HG02981 (cell line): ENCODE data around the gene ASB18.

Experiments
- ATAC-seq: cut with Tn5 transposase; IDR thresholded peaks from one replicate; pipeline ENCODE4 v1.9.1; 2021; ENCODE audit warnings: mild to moderate bottlenecking, moderate library complexity; ENCODE audit not compliant: unreplicated experiment

The ASB18 gene

GRCh38 chr2:236209535-236209934 lies 54.7 kb downstream of the ASB18 start:
- ATAC-seq = no peak

- no peak for ATAC-seq
Measured at GRCh38 chr2:236208019-236208926, 55.9 kb downstream of the ASB18 start.

- ATAC-seq = no peak
Measured at GRCh38 chr2:236207472-236207871, 56.7 kb downstream of the ASB18 start.

DNA sequence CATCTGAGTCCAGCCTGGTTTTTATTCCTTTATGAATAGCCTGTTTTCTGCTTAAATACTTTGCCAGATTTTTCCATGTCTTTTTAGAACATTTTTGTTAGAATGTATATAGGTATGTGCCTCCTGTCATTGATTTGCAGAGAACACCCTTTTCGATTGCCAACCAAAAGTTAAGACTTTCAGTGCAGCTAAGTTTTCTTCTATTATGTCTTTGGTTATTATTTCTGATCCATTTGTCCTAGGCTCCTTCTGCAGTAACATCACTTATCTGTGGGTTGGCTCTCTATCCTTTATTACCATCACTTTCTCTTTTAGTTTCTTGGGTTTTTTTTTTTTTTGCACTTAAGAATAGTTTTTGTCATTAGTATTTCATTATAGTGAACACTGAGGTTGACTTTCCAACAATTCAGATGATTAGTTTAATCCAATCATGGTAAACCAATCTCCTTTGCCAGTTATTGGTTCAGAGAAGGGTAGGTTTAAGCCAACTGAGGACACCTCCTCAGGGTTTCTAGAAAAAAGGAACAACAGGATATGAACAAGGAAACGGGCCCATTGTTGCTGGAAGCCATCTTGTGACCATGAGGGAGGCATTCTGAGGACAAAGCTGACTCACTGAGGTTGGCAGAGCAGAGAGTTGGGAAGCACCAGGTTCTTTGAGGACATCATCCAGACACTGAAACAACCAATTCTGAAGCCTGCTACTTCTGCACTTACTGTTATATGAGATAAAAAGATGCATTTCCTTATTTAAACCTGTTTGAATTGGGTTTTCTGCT lies 58.1 kb downstream of the ASB18 start:
- ATAC-seq = no peak

DNA sequence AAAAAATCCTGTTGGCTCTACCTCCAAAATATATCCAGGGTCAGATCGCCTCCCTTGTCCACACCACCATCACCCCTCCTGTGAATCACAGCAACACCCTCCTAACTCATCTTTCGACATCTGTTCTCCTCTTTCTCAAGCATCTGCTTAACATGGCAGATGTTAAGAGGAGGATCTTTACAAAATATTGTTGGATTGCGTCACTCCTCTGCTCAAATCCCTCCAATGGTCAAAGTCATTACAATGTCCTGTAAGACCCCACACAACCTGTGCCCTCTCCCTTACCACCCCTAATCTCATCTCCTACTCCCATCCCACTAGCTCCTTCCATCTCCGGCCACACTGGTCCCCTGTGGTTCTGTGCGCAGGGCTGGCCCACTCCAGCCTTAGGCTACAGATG lies 59.3 kb downstream of the ASB18 start:
- no peak for ATAC-seq

DNA sequence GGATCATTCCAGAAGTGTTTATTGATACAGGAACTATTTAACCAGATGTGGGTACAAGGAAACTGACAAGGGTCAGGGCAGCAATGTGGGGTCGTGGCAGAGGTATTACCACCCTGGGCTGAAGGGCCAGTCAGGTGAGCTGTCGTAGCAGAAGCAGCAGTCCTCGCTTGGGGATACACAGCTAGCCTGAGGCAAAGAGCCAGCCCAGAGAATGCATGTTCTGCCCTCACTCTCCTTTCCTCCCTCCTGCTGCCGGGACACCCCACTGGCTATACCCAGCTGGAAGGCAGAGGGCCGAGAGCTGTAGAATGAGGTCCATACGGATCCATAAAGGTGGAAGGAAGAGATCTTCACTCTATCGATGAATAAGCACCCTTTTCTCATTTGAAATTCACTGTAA lies 63.8 kb downstream of the ASB18 start:
- ATAC-seq = no peak

GRCh38 chr2:236196366-236196765 lies 67.8 kb downstream of the ASB18 start:
- ATAC-seq = no peak

GRCh38 chr2:236195726-236196125 lies 68.5 kb downstream of the ASB18 start:
- no peak for ATAC-seq

GRCh38 chr2:236194786-236195185 lies 69.4 kb downstream of the ASB18 start:
- ATAC-seq = no peak

GRCh38 chr2:236193026-236193425 lies 71.2 kb downstream of the ASB18 start:
- ATAC-seq = no peak

DNA sequence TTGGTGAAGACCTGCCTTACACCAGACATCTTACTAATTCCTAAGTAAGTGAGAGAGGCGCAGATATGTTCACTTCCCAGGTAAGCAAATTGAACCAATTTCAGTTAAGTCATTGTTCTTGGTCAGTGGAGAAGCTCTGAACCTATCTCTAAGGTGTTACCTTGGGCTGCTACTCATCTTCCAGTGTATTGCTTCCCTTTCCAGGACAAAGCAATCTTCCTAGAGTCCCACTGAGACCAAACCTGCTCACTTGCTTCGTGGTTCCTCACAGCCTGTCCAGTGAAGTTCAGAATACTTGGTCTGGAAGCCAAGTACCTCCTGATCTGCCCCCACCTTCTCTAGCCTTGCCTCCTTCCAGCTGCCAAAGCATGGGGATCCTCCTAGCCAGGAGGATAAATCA lies 73.5 kb downstream of the ASB18 start:
- ATAC-seq = no peak

GRCh38 chr2:236184701-236185100 lies 79.5 kb downstream of the ASB18 start:
- ATAC-seq = no peak

DNA sequence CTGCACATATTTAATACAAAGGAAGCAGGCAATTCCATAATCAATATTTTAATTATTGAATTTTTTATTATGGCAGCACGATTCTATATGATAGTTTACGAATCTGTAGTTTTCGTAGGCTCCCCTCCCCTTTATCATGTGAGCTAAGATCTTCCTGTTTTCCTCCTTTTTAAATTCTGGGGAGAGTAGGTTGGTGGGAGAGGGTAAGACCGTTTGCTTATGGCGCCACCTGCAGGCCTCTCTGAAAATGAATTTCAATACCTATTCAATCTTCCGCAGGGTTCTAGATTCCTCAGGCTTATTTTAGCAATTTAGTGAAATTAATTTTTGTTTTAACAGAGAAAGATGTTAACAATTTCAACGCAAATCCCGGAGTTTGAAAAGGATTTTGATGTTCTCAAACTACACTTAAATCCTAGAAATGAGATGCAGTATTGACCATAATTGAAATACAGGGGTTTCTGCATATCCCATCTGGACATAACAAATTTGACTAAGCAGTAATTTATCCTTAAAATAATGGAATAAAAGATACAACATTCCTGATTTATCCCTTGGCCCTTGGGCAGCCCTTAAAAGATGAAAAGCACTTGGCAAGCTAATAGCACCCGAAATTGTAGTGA lies 83.3 kb downstream of the ASB18 start:
- no peak for ATAC-seq

GRCh38 chr2:236180076-236180816 lies 84.0 kb downstream of the ASB18 start:
- ATAC-seq = no peak

DNA sequence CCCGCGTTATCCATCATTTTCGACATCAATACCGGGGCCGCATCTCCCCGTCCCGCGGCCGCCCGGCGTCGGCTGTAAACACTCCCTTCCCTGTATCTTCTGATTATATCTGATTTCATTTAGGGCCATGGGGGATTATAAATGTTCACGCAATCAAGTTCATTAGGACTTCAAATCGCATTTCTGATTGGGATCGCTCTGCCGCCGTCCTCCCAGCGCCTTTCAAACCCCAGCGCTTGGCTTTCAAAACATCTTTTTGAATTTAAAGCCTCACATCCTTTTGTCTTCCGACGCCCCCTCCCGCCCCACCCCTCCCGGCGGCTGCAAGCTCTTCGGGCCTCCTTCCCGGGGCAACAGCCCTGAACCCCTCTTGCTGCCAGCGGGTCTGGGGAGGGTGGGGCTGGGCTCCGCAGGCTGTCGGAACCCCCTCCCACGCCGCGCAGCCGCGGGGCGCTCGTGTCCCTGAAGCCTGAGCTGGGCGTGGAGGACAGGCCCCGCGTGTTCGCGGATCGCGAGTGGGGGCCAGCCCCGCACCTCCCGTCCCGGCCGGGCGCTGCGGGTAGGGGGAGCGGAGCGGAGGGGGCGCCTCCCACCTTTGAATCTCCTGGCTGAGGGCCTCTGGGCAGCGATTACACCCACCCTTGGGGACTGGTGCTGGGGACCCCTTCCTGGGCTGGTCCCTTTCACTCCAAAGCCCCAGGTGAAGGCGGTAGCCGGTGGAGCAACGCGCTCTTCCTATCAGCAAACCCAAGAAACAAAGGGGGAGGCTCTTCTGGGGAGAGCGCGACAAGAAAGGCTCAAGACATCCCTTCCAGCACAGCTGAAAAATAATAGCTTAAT lies 84.8 kb downstream of the ASB18 start:
- no peak for ATAC-seq

DNA sequence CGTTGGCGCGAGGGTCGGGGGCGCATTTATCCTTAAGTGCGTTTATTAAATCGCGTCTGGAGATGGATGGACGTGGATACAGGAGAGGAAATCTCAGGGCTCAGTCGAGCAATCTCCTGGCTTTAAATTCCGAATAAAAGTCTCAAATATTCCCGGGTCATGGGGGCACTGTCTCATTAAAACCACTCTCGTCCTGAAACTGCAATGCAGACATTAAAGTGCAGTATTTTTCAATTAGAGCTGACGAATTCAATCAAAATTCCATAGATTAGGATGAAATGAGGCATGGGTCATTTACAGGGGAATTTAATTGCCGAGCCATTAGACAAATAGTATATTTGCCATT lies 85.3 kb downstream of the ASB18 start:
- ATAC-seq = no peak

DNA sequence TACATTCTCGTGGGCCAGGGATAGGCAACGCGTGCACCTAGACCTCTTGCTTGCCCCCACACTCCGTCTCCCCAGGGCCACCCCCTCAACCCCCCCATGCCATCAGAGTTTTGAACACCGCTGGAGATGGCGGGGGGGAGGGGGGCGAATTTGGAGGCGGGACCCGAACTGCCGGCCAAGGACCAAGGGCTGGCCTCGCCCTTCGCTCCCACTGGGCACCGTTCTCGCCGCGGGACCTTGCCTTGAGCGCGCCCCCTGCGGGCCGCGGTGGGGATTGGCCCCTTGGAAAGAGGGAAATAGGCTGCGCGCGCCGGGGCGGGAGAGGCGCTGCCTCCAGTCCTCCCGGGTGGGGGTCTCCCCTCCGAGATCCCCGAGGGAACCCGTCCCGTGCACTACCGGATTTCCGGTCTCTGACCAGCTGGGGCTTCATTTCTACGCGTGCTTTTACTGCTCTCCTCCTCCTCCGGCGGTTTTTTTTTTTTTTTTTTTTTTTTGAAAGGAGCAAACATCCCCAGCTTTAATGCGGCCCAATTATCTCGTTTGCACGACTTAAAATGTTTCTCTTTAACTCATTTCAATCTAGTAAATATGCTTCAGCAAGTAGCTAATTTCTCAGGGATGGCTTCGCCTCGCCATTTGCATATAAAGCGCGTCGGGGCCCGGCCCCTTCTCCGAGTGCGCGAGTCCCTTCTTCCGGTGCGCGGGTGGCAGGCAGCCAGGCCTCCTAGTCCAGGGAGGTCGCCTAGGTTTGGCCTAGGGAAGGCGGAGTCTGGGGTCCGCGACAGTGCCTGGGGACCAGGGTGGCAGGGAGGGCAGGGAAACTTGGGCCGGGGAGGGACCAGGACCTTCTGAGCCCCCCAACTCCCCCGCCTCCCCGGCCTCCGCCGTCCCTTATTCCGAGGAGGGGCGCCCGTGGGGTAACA lies 86.0 kb downstream of the ASB18 start:
- ATAC-seq = no peak

DNA sequence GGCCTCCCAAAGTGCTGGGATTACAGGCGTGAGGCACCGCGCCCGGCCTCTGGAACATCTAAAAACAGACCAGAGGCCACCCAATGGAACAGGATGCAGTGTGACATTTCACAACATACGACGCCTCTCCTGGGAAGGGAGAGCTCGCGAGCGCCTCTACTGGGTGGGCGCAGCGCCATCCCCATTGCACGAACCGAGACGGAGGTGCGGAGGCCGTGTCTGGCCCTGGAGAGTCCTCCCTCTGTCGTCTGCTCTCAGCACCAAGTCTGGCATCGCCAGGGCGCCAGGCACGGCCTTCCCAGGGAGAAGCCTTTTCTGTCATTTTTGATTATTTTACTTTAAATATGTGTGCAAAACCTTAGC lies 86.6 kb downstream of the ASB18 start:
- ATAC-seq = no peak

GRCh38 chr2:236176951-236177350 lies 87.3 kb downstream of the ASB18 start:
- ATAC-seq = no peak
